H1 (cell line): ENCODE results near the gene KIF26B. TPM values are rescaled to one million over a fixed set of nuclear protein-coding genes. Genes with fewer than 3 reads are reported as not detected.

Experiments used
- CTCF ChIA-PET: fragments of 300-600 bp; sonication (Branson Sonifier 250); formaldehyde crosslinking; loops from one replicate; lab custom pipeline; 2021; ENCODE audit not compliant: partially characterized antibody; lab: Charles Lee
- POLR2A ChIA-PET: fragments of 300-600 bp; sonication (Branson Sonifier 250); formaldehyde crosslinking; loops from one replicate; lab custom pipeline; 2021; ENCODE audit warnings: inconsistent platforms; ENCODE audit not compliant: partially characterized antibody; lab: Charles Lee
- DNase-seq, 2 experiments: peaks; one replicate each; pipeline versions ENCODE4 v3.0.0 to v3.0.0-alpha.2; 2010 to 2022; ENCODE audit warnings: low spot score in 2 of 2, low read depth in 1 of 2, mixed read lengths in 1 of 2
- FAIRE-seq: peaks from 2 replicates; lab custom pipeline; 2011; peaks lifted over from hg19 to GRCh38; lab: Jason Lieb, UNC
- H2AFZ ChIP-seq: 2 replicates; pipeline ENCODE4 v1.8.1; 2012; ENCODE audit warnings: low read length, inconsistent platforms
- H2AK5ac ChIP-seq: 2 replicates; pipeline ENCODE4 v1.6.1; 2013; ENCODE audit warnings: low read depth, low read length
- H2BK120ac ChIP-seq: replicated peaks from 2 replicates; pipeline ENCODE3; 2013; ENCODE audit warnings: low read depth, low read length, inconsistent platforms
- H2BK12ac ChIP-seq: 2 replicates; pipeline ENCODE4 v1.6.1; 2013; ENCODE audit warnings: low read depth, low read length
- H2BK15ac ChIP-seq: 2 replicates; pipeline ENCODE4 v1.6.1; 2013; ENCODE audit warnings: low read length
- H2BK20ac ChIP-seq: 2 replicates; pipeline ENCODE4 v1.6.1; 2013; ENCODE audit warnings: low read length
- H2BK5ac ChIP-seq: 2 replicates; pipeline ENCODE4 v1.6.1; 2013; ENCODE audit warnings: low read depth, low read length
- H3K14ac ChIP-seq: 2 replicates; pipeline ENCODE4 v1.6.1; 2013; ENCODE audit warnings: inconsistent platforms; ENCODE audit not compliant: insufficient read length
- H3K18ac ChIP-seq: 2 replicates; pipeline ENCODE4 v1.6.1; 2013; ENCODE audit warnings: low read length; ENCODE audit errors: extremely low read depth
- H3K23ac ChIP-seq: 2 replicates; pipeline ENCODE4 v1.6.1; 2013; ENCODE audit warnings: inconsistent platforms; ENCODE audit not compliant: insufficient read length
- H3K23me2 ChIP-seq: 2 replicates; pipeline ENCODE4 v1.6.1; 2013; ENCODE audit warnings: low read depth, low read length
- H3K27ac ChIP-seq: 2 replicates; pipeline ENCODE4 v1.6.1; 2011; ENCODE audit warnings: low read depth, low read length, inconsistent platforms
- H3K27me3 ChIP-seq, 4 experiments: replicated peaks in 1 of 4; 1 replicate in 1 of 4; 2 replicates in 3 of 4; pipeline versions ENCODE4 v1.6.1 to v1.8.1; 2011 to 2013; ENCODE audit warnings: low read length in 3 of 4, mild to moderate bottlenecking in 3 of 4, inconsistent platforms in 2 of 4, mixed read lengths in 2 of 4, moderate library complexity in 1 of 4; ENCODE audit not compliant: control insufficient read depth in 3 of 4, insufficient read depth in 3 of 4; ENCODE audit errors: extremely low read depth in 1 of 4
- H3K36me3 ChIP-seq, 4 experiments: 2 replicates each; pipeline versions ENCODE4 v1.6.1 to v1.8.1; 2011 to 2013; ENCODE audit warnings: mild to moderate bottlenecking in 4 of 4, low read length in 3 of 4, moderate library complexity in 2 of 4, control low read depth in 1 of 4, inconsistent platforms in 1 of 4; ENCODE audit not compliant: insufficient read depth in 4 of 4, control insufficient read depth in 2 of 4
- H3K4ac ChIP-seq: replicated peaks from 2 replicates; pipeline ENCODE3; 2013; ENCODE audit warnings: low read length, low read depth, mixed read lengths, inconsistent platforms; ENCODE audit not compliant: insufficient read length
- H3K4me1 ChIP-seq, 4 experiments: replicated peaks in 1 of 4; 1 replicate in 1 of 4; 2 replicates in 3 of 4; pipeline versions ENCODE4 v1.6.1 to v1.8.1; 2011 to 2013; ENCODE audit warnings: low read length in 3 of 4, inconsistent platforms in 2 of 4, mixed read lengths in 1 of 4; ENCODE audit not compliant: insufficient read depth in 4 of 4, control insufficient read depth in 3 of 4
- H3K4me2 ChIP-seq, 2 experiments: 2 replicates each; pipeline versions ENCODE4 v1.6.1 to v1.8.1; 2011 to 2013; ENCODE audit warnings: low read depth in 2 of 2, low read length in 2 of 2, control low read depth in 1 of 2, inconsistent platforms in 1 of 2, mild to moderate bottlenecking in 1 of 2; ENCODE audit not compliant: insufficient read depth in 1 of 2
- H3K4me3 ChIP-seq, 4 experiments: fragments of 200-600, 300-600 bp in 1 of 4; sonication (generic), shearing (Covaris generic), sonication (Bioruptor Twin) in 1 of 4; 2 replicates each; pipeline versions ENCODE4 v1.5.1 to v1.8.1; 2011 to 2016; ENCODE audit warnings: low read length in 4 of 4, low read depth in 3 of 4, control low read depth in 2 of 4, inconsistent platforms in 2 of 4, mild to moderate bottlenecking in 2 of 4, mixed read lengths in 1 of 4, moderate library complexity in 1 of 4; ENCODE audit not compliant: insufficient read depth in 2 of 4; ENCODE audit errors: extremely low read depth in 1 of 4
- H3K56ac ChIP-seq: replicated peaks from 2 replicates; pipeline ENCODE3; 2013; ENCODE audit warnings: low read depth, mild to moderate bottlenecking, mixed read lengths, low read length, inconsistent platforms; ENCODE audit not compliant: insufficient read length
- H3K79me1 ChIP-seq: 2 replicates; pipeline ENCODE4 v1.6.1; 2013; ENCODE audit warnings: low read depth, low read length, control low read depth
- H3K79me2 ChIP-seq, 2 experiments: 2 replicates each; pipeline versions ENCODE4 v1.6.1 to v1.8.1; 2012 to 2013; ENCODE audit warnings: low read length in 2 of 2, mild to moderate bottlenecking in 2 of 2, inconsistent platforms in 1 of 2; ENCODE audit not compliant: insufficient read depth in 2 of 2, control insufficient read depth in 1 of 2
- H3K9ac ChIP-seq, 4 experiments: replicated peaks in 1 of 4; 1 replicate in 1 of 4; 2 replicates in 3 of 4; pipeline versions ENCODE4 v1.6.1 to v1.8.1; 2011 to 2013; ENCODE audit warnings: low read depth in 3 of 4, low read length in 3 of 4, control low read depth in 2 of 4, mild to moderate bottlenecking in 2 of 4, moderate library complexity in 2 of 4, inconsistent platforms in 1 of 4; ENCODE audit errors: extremely low read depth in 1 of 4
- H3K9me3 ChIP-seq, 2 experiments: 2 replicates each; pipeline versions ENCODE4 v1.6.1 to v1.8.1; 2012 to 2013; ENCODE audit warnings: mild to moderate bottlenecking in 2 of 2, moderate library complexity in 2 of 2, control low read depth in 1 of 2, inconsistent platforms in 1 of 2, low read depth in 1 of 2, low read length in 1 of 2, mixed read lengths in 1 of 2; ENCODE audit not compliant: insufficient read depth in 2 of 2
- H4K20me1 ChIP-seq, 2 experiments: replicated peaks in 1 of 2; 2 replicates each; pipeline versions ENCODE3 to v1.8.1; 2011 to 2013; ENCODE audit warnings: inconsistent platforms in 2 of 2, low read length in 2 of 2, mild to moderate bottlenecking in 1 of 2; ENCODE audit not compliant: insufficient read depth in 2 of 2, control insufficient read depth in 1 of 2
- H4K5ac ChIP-seq: 2 replicates; pipeline ENCODE4 v1.6.1; 2013; ENCODE audit warnings: low read length, low read depth, mixed read lengths, inconsistent platforms; ENCODE audit not compliant: insufficient read length
- H4K8ac ChIP-seq: 2 replicates; pipeline ENCODE4 v1.8.0; 2013; ENCODE audit warnings: mild to moderate bottlenecking, moderate library complexity, low read length, inconsistent platforms; ENCODE audit not compliant: insufficient read depth; ENCODE audit errors: extremely low read depth
- H4K91ac ChIP-seq: replicated peaks from 2 replicates; pipeline ENCODE3; 2013; ENCODE audit warnings: low read length, mixed read lengths, inconsistent platforms; ENCODE audit not compliant: insufficient read length
- CBX5 ChIP-seq: fragments of 300-800, 300-1000 bp; sonication (generic); IDR thresholded peaks from 2 replicates; pipeline ENCODE4 v1.7.1; 2016; ENCODE audit warnings: antibody characterized with exemption, low read length, low read depth
- WGBS, 2 experiments: shearing (Covaris generic) in 1 of 2; methylation state at CpG; one replicate each; pipeline versions ENCODE4 v1.1.6 to v1.1.7; 2013 to 2015; ENCODE audit warnings: low lambda C conversion rate in 2 of 2, mixed read lengths in 2 of 2, inconsistent platforms in 1 of 2, low coverage in 1 of 2, missing lambda C conversion rate in 1 of 2; ENCODE audit not compliant: insufficient replicate concordance in 2 of 2, insufficient coverage in 1 of 2, insufficient read length in 1 of 2; ENCODE audit errors: extremely low coverage in 1 of 2, missing lambda C conversion rate in 1 of 2; 5-methylcytosine and 5-hydroxymethylcytosine counted together
- polyA plus RNA-seq, 7 experiments: library from polyadenylated mRNA; depleted of rRNA in 3 of 7; stranded (reverse) in 5 of 7; unstranded in 2 of 7; fragments of >200 nt in 5 of 7; fragments of 200-250 nt in 2 of 7; gene quantifications; 1 replicate in 5 of 7; 2 replicates in 1 of 7; 4 replicates in 1 of 7; pipeline versions ENCODE4 v1.2.1 to v1.2.3, GENCODE V29; 2011 to 2013; ENCODE audit warnings: missing spikeins in 2 of 7, mixed read lengths in 2 of 7
- total RNA-seq: library from RNA; stranded (reverse); fragmentation: NEBNext Ultra II Directional; extraction: Animal tissue kit (Norgen Biotek cat#: 25700); gene quantifications from 2 replicates; pipeline ENCODE4 v1.2.1, GENCODE V29; 2021

The KIF26B gene
- total and polyA plus RNA-seq, 2 of the 8 experiments (the other 6 are each of a cell fraction or from before 2014, with no cell fraction given), result 0.06 to 0.28 TPM

DNA sequence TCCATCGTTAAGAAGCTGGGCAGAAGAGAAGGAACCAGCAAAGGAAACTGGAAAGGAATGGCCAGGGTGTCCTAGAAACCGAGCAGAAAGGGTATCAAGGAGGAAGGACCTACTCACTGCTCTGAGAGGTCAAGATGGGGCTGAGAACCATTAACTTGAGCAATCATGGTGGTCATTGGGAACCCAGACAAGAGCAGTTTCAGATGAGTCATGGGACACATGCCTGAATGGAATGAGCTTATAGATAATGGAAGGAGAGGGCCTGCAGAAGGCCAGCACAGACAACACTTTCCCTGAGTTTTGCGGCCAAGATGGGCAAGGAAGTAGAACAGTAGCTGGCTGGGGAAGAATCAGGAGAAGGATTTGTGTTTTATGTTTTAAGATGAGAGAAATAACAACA, 383.2 kb downstream of the KIF26B start:
- Histone ChIP-seq H3K18ac (no peak overlapping the region), H4K8ac (no peak overlapping the region), H3K23me2 (no peaks in the 10 kb centered on the region), H3K27ac (no peak overlapping the region), H3K27me3 (no peaks in the 10 kb centered on the region), H3K79me2 (no peaks in the 10 kb centered on the region), H3K9me3 (no peaks in the 10 kb centered on the region), H3K79me1 (no peaks in the 10 kb centered on the region), H2BK5ac (no peak overlapping the region), H3K36me3 (no peaks in the 10 kb centered on the region), H3K4me3 (no peak overlapping the region), H2BK15ac (no peak overlapping the region), H2BK120ac (no peak overlapping the region), H3K4me1 (no peaks in the 10 kb centered on the region), H3K23ac (no peak overlapping the region), H3K9ac (no peak overlapping the region), H3K56ac (no peak overlapping the region), H4K91ac (no peak overlapping the region), H3K4ac (no peak overlapping the region), H2BK20ac (no peak overlapping the region), H4K20me1 (no peaks in the 10 kb centered on the region), H4K5ac (no peak overlapping the region), H3K14ac (no peak overlapping the region), H2AK5ac (no peak overlapping the region), H2BK12ac (no peak overlapping the region), H2AFZ (no peak overlapping the region), H3K4me2 (no peak overlapping the region)
- POLR2A ChIA-PET, result no interaction called here
- no peak for DNase-seq
- WGBS, 2 experiments, result 90% methylated on average over 3 of the region's 3 CpGs; no CpG with 5 or more reads in 1 of the 2 experiments
- CTCF ChIA-PET, result interaction anchor here (1.2 kb wide), 1 partner anchor 26 kb away, joined by 3 read pairs; no protein-coding TSS in a partner anchor
- TF ChIP-seq CBX5, result no peak
- no peak for FAIRE-seq
